Activated naive CD4-positive, alpha-beta T cell treated with anti-CD3 and anti-CD28 coated beads, Interleukin-2, amount 50 U/mL, for 24 hours (primary cell): Measurements from ENCODE around the gene DSG2.

Experiments
- H3K27ac Mint-ChIP-seq: one replicate; pipeline ENCODE4 v1.8.0; 2021; ENCODE audit warnings: mild to moderate bottlenecking, mixed read lengths
- H3K27me3 Mint-ChIP-seq: one replicate; pipeline ENCODE4 v1.8.0; 2021; ENCODE audit warnings: mixed read lengths
- H3K36me3 Mint-ChIP-seq: one replicate; pipeline ENCODE4 v1.8.0; 2021; ENCODE audit warnings: mixed read lengths
- H3K4me1 Mint-ChIP-seq: one replicate; pipeline ENCODE4 v1.8.0; 2021; ENCODE audit warnings: mixed read lengths
- H3K4me3 Mint-ChIP-seq: one replicate; pipeline ENCODE4 v1.8.0; 2021; ENCODE audit warnings: mild to moderate bottlenecking, mixed read lengths
- H3K9me3 Mint-ChIP-seq: one replicate; pipeline ENCODE4 v1.8.0; 2021; ENCODE audit warnings: mixed read lengths

Gene DSG2

DNA sequence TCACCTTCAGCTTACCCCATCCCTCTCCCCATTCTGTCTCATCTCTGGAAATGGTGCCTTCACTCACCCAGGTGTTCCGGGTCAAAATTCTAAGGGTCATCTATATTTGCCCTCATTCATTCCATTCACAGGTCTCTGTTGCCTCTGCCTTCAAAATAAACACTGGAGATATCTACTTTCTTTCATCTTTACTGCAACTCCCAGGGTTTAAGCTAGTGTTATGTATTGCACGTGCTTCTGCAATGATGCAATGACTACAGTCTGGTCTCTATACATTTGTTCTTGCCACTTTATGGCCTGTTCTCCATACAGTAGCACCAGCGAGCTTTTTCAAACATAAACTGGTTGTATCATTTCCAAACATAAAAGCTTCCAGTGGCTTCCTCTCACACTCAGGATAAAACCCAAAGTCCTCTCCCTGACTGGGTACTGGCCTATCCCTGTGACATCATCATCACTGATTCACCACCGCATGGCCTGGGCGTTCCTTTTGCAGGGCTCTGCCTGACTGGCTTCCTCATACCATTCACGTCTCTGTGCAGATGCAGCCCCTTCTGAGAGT is 14.3 kb downstream of the DSG2 start:
- Mint-ChIP-seq H3K27ac (no peak overlapping the region), H3K4me1 (no peaks in the 10 kb centered on the region), H3K4me3 (no peak overlapping the region), H3K36me3 (no peaks in the 10 kb centered on the region), H3K9me3 (no peaks in the 10 kb centered on the region), H3K27me3 (peaks cover 3% of the 10 kb centered on the region)

DNA sequence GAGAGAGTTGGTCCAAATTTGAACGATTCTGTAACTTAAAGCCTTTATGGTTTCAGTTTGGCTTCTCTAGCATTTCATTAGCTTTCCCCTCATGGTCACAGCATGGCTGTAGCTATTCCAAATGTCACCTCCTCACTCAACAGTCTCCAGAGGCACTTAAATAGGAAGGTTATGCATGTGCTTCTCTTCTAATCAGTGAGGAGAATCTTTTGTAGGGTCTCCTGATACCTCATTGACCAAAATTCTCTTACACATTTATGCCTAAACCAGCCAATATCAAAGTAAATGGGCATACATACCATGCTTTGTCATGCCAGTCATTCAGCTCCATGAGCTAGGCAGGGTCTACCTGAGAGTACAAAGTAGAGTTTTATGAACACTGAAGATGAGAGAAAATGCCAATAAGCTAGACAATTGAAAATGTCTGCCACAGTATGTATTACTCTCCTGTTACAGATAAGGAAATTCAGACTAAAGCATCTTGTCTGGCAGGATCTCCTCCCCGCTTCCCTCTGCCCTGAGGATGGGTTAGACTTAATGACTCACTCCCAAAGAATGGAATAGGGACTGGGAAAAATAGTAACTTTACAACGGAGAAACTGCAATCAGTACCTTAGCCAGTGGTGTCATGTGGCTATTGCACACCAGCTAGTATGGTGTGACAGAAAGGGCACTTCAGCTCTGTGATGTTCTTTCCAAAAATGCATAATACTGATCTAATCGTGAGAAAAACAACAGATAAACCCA is 15.4 kb downstream of the DSG2 start:
- H3K36me3 Mint-ChIP-seq, result no peaks in the 10 kb centered on the region
- H3K4me3 Mint-ChIP-seq, result no peak overlapping the region
- peaks cover 1% of the 10 kb centered on the region for H3K27me3 Mint-ChIP-seq
- H3K4me1 Mint-ChIP-seq, result no peaks in the 10 kb centered on the region
- no peaks in the 10 kb centered on the region for H3K9me3 Mint-ChIP-seq
- H3K27ac Mint-ChIP-seq, result no peak overlapping the region

DNA sequence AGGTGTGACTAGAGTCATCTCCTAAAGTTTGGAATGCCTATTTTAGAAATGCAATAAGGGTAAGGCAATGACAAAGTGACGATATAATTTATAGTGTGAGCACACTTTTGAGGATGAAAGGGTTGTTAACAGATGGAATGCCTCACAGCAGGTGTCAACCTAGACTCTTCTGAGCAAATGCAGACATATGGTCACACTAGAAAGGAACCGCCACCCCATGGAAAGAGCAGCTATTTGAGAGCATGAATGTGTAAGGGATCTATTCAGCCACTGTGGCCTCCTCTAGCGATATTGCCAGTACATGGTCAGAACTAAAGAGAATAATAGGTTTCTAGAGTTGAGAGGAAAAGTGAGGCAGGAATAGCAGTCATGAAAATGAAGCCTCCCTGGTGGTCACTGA is 18.5 kb downstream of the DSG2 start:
- H3K9me3 Mint-ChIP-seq, result no peaks in the 10 kb centered on the region
- H3K4me1 Mint-ChIP-seq, result no peaks in the 10 kb centered on the region
- no peaks in the 10 kb centered on the region for H3K27me3 Mint-ChIP-seq
- H3K27ac Mint-ChIP-seq, result no peak overlapping the region
- H3K36me3 Mint-ChIP-seq, result no peaks in the 10 kb centered on the region
- H3K4me3 Mint-ChIP-seq, result no peak overlapping the region

DNA sequence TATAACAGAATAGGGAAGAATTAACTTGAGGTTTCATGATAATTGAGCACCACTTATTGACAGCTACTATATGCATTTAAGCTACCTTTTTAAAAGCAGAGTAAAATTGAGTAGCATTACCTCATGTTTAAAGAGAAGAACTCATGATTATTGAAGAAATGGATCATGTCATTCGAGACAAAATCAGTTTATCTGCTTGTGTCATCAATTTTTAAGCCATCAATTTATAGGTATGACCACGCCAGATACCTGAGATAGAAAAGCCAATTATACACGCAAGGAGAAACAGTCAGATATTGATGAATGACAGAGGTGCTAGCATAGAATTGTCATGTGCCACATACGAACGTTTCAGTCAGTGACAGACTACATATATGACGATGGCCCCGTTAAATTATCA is 28.4 kb downstream of the DSG2 start:
- H3K4me1 Mint-ChIP-seq, result no peaks in the 10 kb centered on the region
- H3K36me3 Mint-ChIP-seq, result no peaks in the 10 kb centered on the region
- H3K9me3 Mint-ChIP-seq, result no peaks in the 10 kb centered on the region
- no peak overlapping the region for H3K27ac Mint-ChIP-seq
- no peaks in the 10 kb centered on the region for H3K27me3 Mint-ChIP-seq
- H3K4me3 Mint-ChIP-seq, result no peak overlapping the region

DNA sequence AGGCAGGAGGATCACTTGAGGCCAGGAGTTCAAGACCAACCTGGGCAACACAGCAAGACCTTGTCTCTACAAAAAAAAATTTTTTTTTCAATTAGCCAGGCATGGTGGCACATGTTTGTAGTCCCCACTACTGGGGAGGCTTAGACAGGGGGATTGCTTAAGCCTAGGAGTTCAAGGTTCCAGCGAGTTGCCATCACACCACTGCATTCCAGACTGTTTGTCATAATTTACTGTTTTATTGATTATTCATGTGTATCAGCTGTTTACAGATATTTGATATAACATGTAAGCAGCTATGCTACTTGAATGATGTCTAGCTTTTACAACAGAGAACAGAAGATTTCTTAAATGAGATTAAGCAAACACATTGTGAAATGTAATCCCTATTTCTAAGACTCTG is 35.3 kb downstream of the DSG2 start:
- Mint-ChIP-seq H3K4me1 (no peaks in the 10 kb centered on the region), H3K27ac (no peak overlapping the region), H3K36me3 (no peaks in the 10 kb centered on the region)

DNA sequence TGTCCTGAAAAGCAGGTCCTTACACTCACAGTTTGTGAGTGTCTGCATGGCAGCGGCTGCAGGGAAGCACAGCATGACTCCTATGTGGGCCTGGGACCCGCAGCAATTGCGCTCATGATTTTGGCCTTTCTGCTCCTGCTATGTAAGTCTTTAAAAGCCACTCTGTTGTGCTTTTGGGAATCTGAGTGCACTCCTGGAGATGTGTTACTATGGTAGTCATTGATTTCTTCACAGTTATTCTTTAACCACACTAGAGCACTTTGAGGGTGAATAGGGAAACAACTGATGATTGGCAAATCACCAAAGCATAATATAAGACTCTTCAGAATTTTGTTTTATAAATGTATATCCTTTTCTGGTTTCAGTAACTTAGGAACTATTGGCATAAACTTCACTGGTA is 40.9 kb downstream of the DSG2 start:
- Mint-ChIP-seq H3K27ac (no peak overlapping the region), H3K4me3 (no peak overlapping the region), H3K27me3 (no peaks in the 10 kb centered on the region), H3K4me1 (no peaks in the 10 kb centered on the region), H3K9me3 (no peaks in the 10 kb centered on the region), H3K36me3 (no peaks in the 10 kb centered on the region)

More for the DNA sequence above, 35.3 kb downstream of the DSG2 start:
- Mint-ChIP-seq H3K9me3 (no peaks in the 10 kb centered on the region), H3K27me3 (no peaks in the 10 kb centered on the region), H3K4me3 (no peak overlapping the region)

DNA sequence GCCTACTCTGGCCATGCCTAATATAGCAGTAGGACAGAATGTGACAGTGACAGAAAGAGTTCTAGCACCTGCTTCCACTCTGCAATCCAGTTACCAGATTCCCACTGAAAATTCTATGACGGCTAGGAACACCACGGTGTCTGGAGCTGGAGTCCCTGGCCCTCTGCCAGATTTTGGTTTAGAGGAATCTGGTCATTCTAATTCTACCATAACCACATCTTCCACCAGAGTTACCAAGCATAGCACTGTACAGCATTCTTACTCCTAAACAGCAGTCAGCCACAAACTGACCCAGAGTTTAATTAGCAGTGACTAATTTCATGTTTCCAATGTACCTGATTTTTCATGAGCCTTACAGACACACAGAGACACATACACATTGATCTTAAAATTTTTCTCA is 48.5 kb downstream of the DSG2 start:
- Mint-ChIP-seq H3K36me3 (no peaks in the 10 kb centered on the region), H3K4me1 (no peaks in the 10 kb centered on the region), H3K9me3 (no peaks in the 10 kb centered on the region), H3K27me3 (no peaks in the 10 kb centered on the region), H3K27ac (no peak overlapping the region), H3K4me3 (no peak overlapping the region)

DNA sequence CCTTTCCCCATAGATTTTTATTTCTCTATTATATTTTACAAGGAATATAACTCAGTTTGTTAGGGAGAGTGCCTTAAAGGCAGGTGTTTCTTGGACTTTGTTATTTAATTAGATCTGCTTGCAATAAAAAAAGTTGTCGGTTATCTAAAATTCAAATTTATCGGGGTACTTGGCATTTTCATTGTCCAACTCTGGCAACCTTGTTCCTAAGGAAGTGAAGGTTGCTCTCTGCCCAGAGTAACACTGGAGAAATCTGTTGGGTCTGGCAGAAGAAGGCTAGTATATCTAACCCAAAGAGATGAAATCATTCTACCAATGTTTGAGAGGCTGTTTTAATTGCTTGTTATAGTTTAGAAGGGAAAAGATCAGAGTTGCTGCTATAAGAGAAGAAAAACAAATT is 50.9 kb downstream of the DSG2 start:
- Mint-ChIP-seq H3K4me1 (no peaks in the 10 kb centered on the region), H3K9me3 (no peaks in the 10 kb centered on the region), H3K27me3 (peaks cover 4% of the 10 kb centered on the region), H3K4me3 (no peak overlapping the region), H3K27ac (no peak overlapping the region), H3K36me3 (no peaks in the 10 kb centered on the region)

DNA sequence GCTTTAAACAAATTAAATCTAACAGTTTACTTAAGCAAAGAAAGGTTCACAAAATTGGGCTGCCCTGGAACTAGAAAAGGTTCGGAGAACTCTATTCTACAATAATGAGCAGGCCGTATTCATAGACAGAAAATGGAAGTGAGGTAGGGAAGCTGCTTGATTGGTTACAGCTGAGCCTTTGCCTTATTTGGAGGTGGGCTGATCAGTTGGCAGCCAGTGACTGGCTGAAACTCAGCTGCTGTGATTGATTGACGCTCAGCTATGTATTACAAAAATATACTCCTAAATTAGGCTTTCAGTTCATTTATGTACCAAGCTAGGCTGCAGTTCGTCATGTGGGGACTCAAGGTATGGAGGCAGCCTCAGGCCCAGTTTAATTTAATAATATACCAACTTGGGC is 51.4 kb downstream of the DSG2 start:
- Mint-ChIP-seq H3K4me1 (no peaks in the 10 kb centered on the region), H3K27me3 (peaks cover 6% of the 10 kb centered on the region), H3K4me3 (no peak overlapping the region), H3K9me3 (no peaks in the 10 kb centered on the region), H3K27ac (no peak overlapping the region), H3K36me3 (no peaks in the 10 kb centered on the region)

DNA sequence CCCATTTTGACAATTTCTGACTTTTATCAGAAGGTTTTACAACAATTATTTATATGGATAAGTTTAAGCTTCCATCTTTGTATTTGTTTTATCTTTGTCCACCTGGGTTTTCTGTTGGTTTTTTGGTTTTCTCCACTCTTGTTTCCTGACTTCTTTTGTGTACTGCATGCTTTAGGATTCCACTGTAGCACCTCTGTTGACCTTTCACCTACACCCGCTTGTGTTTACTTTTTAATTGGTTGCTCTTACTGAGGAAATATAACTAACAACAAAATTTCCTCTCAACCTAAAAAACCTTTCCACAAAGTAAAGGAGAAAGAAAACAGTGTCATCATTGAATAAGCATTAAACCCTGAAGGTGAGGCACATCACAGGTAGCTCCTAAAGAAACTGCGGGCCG is 53.9 kb downstream of the DSG2 start:
- peaks cover 3% of the 10 kb centered on the region for H3K4me1 Mint-ChIP-seq
- H3K27ac Mint-ChIP-seq, result no peak overlapping the region
- H3K4me3 Mint-ChIP-seq, result no peak overlapping the region
- H3K36me3 Mint-ChIP-seq, result no peaks in the 10 kb centered on the region
- H3K27me3 Mint-ChIP-seq, result peaks cover 11% of the 10 kb centered on the region
- H3K9me3 Mint-ChIP-seq, result no peaks in the 10 kb centered on the region

DNA sequence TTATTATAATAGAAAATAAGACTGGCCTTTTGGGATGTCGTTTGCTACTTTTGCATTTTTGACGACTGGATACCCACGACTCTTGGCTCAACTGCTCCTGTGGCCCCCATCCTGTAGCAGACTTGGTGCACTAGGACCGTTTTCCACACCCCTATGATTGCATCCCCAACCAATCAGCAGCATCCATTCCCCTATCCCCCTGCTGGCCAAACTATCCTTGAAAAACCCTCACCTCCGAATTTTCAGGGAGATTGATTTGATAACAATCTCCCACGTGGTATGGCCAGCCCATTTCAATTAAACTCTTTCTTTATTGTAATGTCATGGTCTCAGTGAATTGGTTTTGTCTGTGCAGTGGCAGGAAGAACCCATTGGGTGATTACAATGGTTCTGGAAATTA is 55.8 kb downstream of the DSG2 start:
- Mint-ChIP-seq H3K27me3 (peaks cover 11% of the 10 kb centered on the region), H3K27ac (no peak overlapping the region), H3K36me3 (no peaks in the 10 kb centered on the region), H3K4me3 (no peak overlapping the region), H3K4me1 (peaks cover 3% of the 10 kb centered on the region), H3K9me3 (no peaks in the 10 kb centered on the region)

DNA sequence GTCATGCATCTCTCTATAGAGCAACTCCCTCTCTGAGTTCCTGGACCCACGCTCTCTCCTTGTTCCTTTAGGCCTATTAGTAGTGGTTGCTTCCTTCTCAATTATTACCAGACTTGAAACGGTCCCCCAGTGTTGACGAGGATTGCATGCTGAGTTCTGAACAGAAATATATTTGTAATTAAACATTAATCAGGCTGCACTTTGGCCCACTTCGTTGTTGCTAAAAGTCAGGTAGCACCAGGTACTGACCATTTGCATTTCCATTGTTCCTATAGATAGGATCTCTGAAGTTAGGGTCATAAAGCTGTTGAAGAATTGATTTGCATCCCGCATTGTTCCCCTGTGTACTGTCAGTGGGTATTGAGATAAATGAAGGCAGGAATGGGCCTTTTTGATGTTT is 56.8 kb downstream of the DSG2 start:
- peaks cover 3% of the 10 kb centered on the region for H3K4me1 Mint-ChIP-seq
- H3K9me3 Mint-ChIP-seq, result no peaks in the 10 kb centered on the region
- no peak overlapping the region for H3K4me3 Mint-ChIP-seq
- no peaks in the 10 kb centered on the region for H3K36me3 Mint-ChIP-seq
- peaks cover 11% of the 10 kb centered on the region for H3K27me3 Mint-ChIP-seq
- no peak overlapping the region for H3K27ac Mint-ChIP-seq

DNA sequence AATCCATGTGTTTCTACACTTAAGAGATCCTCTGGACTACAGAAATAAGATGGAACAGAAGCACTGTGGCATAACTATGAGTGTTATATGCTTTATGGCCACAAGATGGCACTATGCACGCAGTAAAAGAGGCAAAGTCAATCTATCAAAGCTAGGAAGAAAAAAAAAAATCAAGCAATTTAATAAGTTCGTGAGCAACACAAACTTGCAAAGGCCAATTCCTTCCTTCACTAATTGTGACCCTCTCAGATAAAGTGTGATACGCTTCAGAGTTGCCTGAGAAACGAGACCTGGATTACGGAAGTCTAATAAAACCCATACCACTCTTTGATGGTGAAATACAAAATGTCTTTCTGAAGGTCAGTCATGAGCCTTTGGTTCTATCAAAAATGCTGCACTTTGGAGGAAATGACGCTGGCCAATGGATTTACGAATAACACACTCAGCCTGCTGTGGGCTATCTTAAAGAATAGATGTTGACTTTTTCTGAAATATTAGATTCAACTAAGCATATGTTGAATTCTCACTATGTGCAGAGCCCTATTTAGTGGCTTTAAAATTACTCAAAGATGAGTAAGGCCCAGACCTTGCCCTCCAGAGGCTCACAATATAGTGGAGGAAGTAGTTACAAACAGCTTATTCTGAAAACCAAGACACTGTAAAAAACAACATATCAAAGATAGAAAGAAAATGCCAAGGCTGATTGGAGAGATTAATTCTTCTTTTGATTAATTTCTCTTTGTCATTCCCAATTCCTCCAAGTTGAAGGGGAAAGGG is 58.2 kb downstream of the DSG2 start:
- Mint-ChIP-seq H3K27me3 (peaks cover 11% of the 10 kb centered on the region), H3K27ac (no peak overlapping the region), H3K9me3 (no peaks in the 10 kb centered on the region), H3K36me3 (no peaks in the 10 kb centered on the region), H3K4me1 (peaks cover 3% of the 10 kb centered on the region), H3K4me3 (no peak overlapping the region)

DNA sequence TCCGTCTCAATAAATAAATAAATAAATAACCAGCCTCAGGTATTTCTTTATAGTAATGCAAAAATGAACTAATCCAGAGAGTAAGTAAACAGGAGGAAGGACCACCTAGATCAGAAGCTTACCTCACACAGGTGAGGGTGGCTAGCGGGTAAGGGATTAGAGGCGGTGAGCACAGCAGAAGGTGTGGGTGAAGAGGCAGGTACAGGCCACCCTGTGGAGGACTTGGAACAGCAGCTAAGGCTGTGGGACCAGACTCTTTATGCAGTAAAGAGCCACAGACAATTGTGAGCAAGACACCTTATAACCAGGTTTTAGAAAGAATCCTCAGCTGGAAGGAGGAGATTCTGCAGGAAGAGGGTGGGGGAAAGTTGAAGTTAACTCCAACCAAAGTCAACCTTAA is 59.5 kb downstream of the DSG2 start:
- Mint-ChIP-seq H3K27ac (no peak overlapping the region), H3K4me1 (peaks cover 3% of the 10 kb centered on the region), H3K36me3 (no peaks in the 10 kb centered on the region), H3K4me3 (no peak overlapping the region), H3K9me3 (no peaks in the 10 kb centered on the region), H3K27me3 (peaks cover 10% of the 10 kb centered on the region)

DNA sequence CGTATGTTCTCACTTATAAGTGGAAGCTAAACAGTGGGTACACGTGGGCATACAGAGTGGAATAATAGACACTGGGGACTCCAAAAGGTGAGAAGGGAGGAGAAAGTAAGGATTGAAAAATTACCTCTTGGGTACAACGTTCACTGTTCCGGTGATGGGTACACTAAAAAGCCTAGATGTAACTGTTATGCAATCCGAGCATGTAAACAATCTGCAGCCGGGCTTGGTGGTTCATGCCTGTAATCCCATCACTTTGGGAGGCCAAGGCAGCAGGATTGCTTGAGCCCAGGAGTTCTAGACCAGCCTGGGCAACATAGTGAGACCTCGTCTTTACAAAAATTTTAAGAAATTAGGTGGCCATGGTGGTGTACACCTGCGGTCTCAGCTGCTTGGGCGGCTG is 60.6 kb downstream of the DSG2 start:
- Mint-ChIP-seq H3K4me1 (peaks cover 3% of the 10 kb centered on the region), H3K36me3 (no peaks in the 10 kb centered on the region), H3K27ac (no peak overlapping the region), H3K9me3 (no peaks in the 10 kb centered on the region), H3K27me3 (peaks cover 9% of the 10 kb centered on the region), H3K4me3 (no peak overlapping the region)

DNA sequence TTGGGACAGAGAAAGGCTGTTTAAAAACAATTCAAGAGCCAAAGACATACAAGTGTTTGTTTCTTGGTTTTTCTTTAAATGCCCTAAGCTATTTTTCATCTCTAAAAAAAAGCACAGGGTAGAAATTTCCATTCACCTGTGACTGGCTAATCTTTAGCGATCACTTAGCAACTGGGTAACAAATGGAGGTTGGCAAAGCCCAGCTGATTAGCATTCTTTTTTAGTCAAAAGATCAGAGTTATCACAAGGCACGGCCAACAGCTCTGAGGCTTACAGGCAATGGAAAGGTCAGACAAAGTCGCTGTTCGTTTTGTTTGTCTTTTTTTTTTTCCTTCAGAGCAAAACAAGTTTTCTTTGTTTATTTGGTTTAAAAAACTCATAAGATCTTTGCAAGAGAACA is 64.7 kb downstream of the DSG2 start:
- Mint-ChIP-seq H3K27me3 (peaks cover 2% of the 10 kb centered on the region), H3K4me3 (no peak overlapping the region), H3K27ac (no peak overlapping the region)

More for the DNA sequence above, 64.7 kb downstream of the DSG2 start:
- H3K9me3 Mint-ChIP-seq, result no peaks in the 10 kb centered on the region
- H3K4me1 Mint-ChIP-seq, result no peaks in the 10 kb centered on the region
- H3K36me3 Mint-ChIP-seq, result no peaks in the 10 kb centered on the region
